ENCODE results near the gene CIITA. TPM values are rescaled to one million over a fixed set of nuclear protein-coding genes. Genes with fewer than 3 reads are reported as not detected.

CIITA gene
- total RNA-seq, 1 experiment from 2014 or later = not detected

GRCh38 chr16:10876315-10876714, 687 bp upstream of the CIITA start:
- Histone ChIP-seq H3K14ac (ENCODE audit: insufficient read depth, low read length) (no peak overlapping the region), H4K8ac (replicated peaks; ENCODE audit: insufficient read length, low read depth, low read length) (no peak overlapping the region), H3K79me2 (ENCODE audit: insufficient read depth, low read length) (no peaks in the 10 kb centered on the region), H4K5ac (ENCODE audit: insufficient read length, low read depth, low read length) (no peak overlapping the region), H2BK5ac (ENCODE audit: insufficient read length, low read length) (no peak overlapping the region), H2BK15ac (ENCODE audit: low read depth, low read length) (no peak overlapping the region), H3K27me3 (ENCODE audit: insufficient read depth, low read length) (peaks cover 4% of the 10 kb centered on the region; the same call in 1 of the 2 replicates), H2AK5ac (ENCODE audit: insufficient read length, low read length) (no peak overlapping the region), H4K20me1 (ENCODE audit: control insufficient read depth, insufficient read depth, insufficient read length) (no peaks in the 10 kb centered on the region), H3K79me1 (ENCODE audit: insufficient read depth, low read depth, low read length, poor library complexity, severe bottlenecking) (no peaks in the 10 kb centered on the region), H2AFZ (ENCODE audit: low read length) (no peak overlapping the region), H3K23me2 (ENCODE audit: insufficient read length, low read depth, low read length, poor library complexity, severe bottlenecking) (peaks cover 5% of the 10 kb centered on the region), H3K23ac (ENCODE audit: insufficient read length, low read depth, low read length) (no peak overlapping the region), H4K91ac (ENCODE audit: insufficient read length, low read depth, low read length) (no peak overlapping the region), H2BK120ac (ENCODE audit: low read depth, low read length, poor library complexity, severe bottlenecking) (no peak overlapping the region), H3K9ac (ENCODE audit: extremely low read depth, insufficient read length, low read length) (no peak overlapping the region), H3K56ac (ENCODE audit: insufficient read length, low read depth, low read length) (no peak overlapping the region), H3T11ph (ENCODE audit: low read length) (no peak overlapping the region), H2BK12ac (ENCODE audit: insufficient read length, low read depth, low read length) (no peak overlapping the region), H2BK20ac (ENCODE audit: low read depth, low read length, poor library complexity, severe bottlenecking) (no peak overlapping the region), H3K4me1 (ENCODE audit: insufficient read depth, low read length) (no peaks in the 10 kb centered on the region; the same call in 1 of the 2 replicates), H3K18ac (ENCODE audit: insufficient read length, low read depth, low read length) (no peak overlapping the region), H3K27ac (ENCODE audit: insufficient read length, low read depth, low read length) (no peak overlapping the region), H3K9me3 (ENCODE audit: control insufficient read depth, low read depth, low read length) (no peaks in the 10 kb centered on the region), H3K4ac (ENCODE audit: low read depth, low read length) (no peak overlapping the region), H3K4me2 (ENCODE audit: insufficient read depth, insufficient read length, low read length) (no peak overlapping the region)
- no CpG with 5 or more reads among the region's 2 CpGs for WGBS (ENCODE audit: extremely low coverage, insufficient read length, low lambda C conversion rate)
- DNase-seq = no peak
- no peak for TF ChIP-seq CTCF (conservative IDR thresholded peaks at IDR 0.05)
- H3K27me3 Mint-ChIP-seq (ENCODE audit: low read depth) = peaks cover 22% of the 10 kb centered on the region
- peaks cover 15 to 33% of the 10 kb centered on the region in 2 experiments for H3K4me1 Mint-ChIP-seq
- no peaks in the 10 kb centered on the region for H3K36me3 Mint-ChIP-seq (ENCODE audit: insufficient read depth in 1 of 3, low read depth in 3 of 3)
- H3K27ac Mint-ChIP-seq = no peak overlapping the region; a peak in 1 of 7 replicates
- H3K9me3 Mint-ChIP-seq = peaks cover 0 to 3% of the 10 kb centered on the region in 2 experiments; a peak in 1 of 5 replicates
- no peak overlapping the region for H3K4me3 Mint-ChIP-seq
